Urothelium cell line (cell line): Measurements from ENCODE around the gene JAKMIP1.

Experiments
- DNase-seq: peaks from one replicate; pipeline ENCODE4 v3.0.0; 2011; ENCODE audit warnings: low spot score, mixed read lengths
- FAIRE-seq: peaks from 2 replicates; lab custom pipeline; 2011; peaks lifted over from hg19 to GRCh38; lab: Jason Lieb, UNC

The JAKMIP1 gene

GRCh38 chr4:6183740-6184139 lies 16.6 kb downstream of the JAKMIP1 start:
- no peak for DNase-seq
- FAIRE-seq = no peak

- DNase-seq (no peak), FAIRE-seq (no peak)
Observed at GRCh38 chr4:6182376-6183280, 17.7 kb downstream of the JAKMIP1 start.

- DNase-seq (no peak), FAIRE-seq (no peak)
Observed at GRCh38 chr4:6180841-6181631, 19.3 kb downstream of the JAKMIP1 start.

GRCh38 chr4:6179362-6179761 lies 21.0 kb downstream of the JAKMIP1 start:
- FAIRE-seq = no peak
- no peak for DNase-seq

GRCh38 chr4:6178757-6179156 lies 21.6 kb downstream of the JAKMIP1 start:
- no peak for FAIRE-seq
- DNase-seq = peak; percentile 19

- FAIRE-seq (no peak), DNase-seq (no peak)
Observed at GRCh38 chr4:6177587-6178197, 22.7 kb downstream of the JAKMIP1 start.

GRCh38 chr4:6175426-6175825 lies 24.9 kb downstream of the JAKMIP1 start:
- DNase-seq (no peak), FAIRE-seq (no peak)

GRCh38 chr4:6172927-6173200 lies 27.5 kb downstream of the JAKMIP1 start:
- DNase-seq (no peak), FAIRE-seq (no peak)

- no peak for FAIRE-seq
- no peak for DNase-seq
Observed at GRCh38 chr4:6172093-6172926, 28.0 kb downstream of the JAKMIP1 start.

- FAIRE-seq (no peak), DNase-seq (no peak)
Observed at GRCh38 chr4:6169239-6169638, 31.1 kb downstream of the JAKMIP1 start.

GRCh38 chr4:6165766-6166165 lies 34.6 kb downstream of the JAKMIP1 start:
- FAIRE-seq (no peak), DNase-seq (no peak)

GRCh38 chr4:6162885-6163284 lies 37.5 kb downstream of the JAKMIP1 start:
- FAIRE-seq = no peak
- DNase-seq = no peak

GRCh38 chr4:6161921-6162464 lies 38.4 kb downstream of the JAKMIP1 start:
- DNase-seq (no peak), FAIRE-seq (no peak)

GRCh38 chr4:6160536-6160935 lies 39.8 kb downstream of the JAKMIP1 start:
- no peak for DNase-seq
- FAIRE-seq = no peak

- no peak for FAIRE-seq
- DNase-seq = no peak
Observed at GRCh38 chr4:6157926-6158325, 42.4 kb downstream of the JAKMIP1 start.

GRCh38 chr4:6155996-6156750 lies 44.2 kb downstream of the JAKMIP1 start:
- FAIRE-seq (no peak), DNase-seq (no peak)

- no peak for FAIRE-seq
- no peak for DNase-seq
Observed at GRCh38 chr4:6154875-6155274, 45.5 kb downstream of the JAKMIP1 start.

- DNase-seq (no peak), FAIRE-seq (no peak)
Observed at GRCh38 chr4:6153874-6154273, 46.5 kb downstream of the JAKMIP1 start.

- DNase-seq = no peak
Observed at GRCh38 chr4:6152869-6153705, 47.3 kb downstream of the JAKMIP1 start.

More at GRCh38 chr4:6152869-6153705, 47.3 kb downstream of the JAKMIP1 start:
- FAIRE-seq = no peak
